BJ (cell line): ENCODE measurements around the gene ATAD3A. TPM values are rescaled to one million over a fixed set of nuclear protein-coding genes. Genes with fewer than 3 reads are reported as not detected.

Source experiments
- CTCF ChIA-PET: fragments of 350-600 bp; formaldehyde crosslinking; extraction: SDS; loops from one replicate; lab custom pipeline; 2021; ENCODE audit warnings: antibody characterized with exemption, inconsistent platforms; lab: Yijun Ruan, JAX
- POLR2A ChIA-PET: fragments of 300-600 bp; sonication (Branson Sonifier 250); formaldehyde crosslinking; extraction: SDS; loops from one replicate; lab custom pipeline; 2021; ENCODE audit warnings: antibody characterized with exemption; lab: Charles Lee
- DNase-seq: peaks from one replicate; pipeline ENCODE4 v3.0.0-alpha.2; 2011; ENCODE audit warnings: low read depth
- H3K27me3 ChIP-seq: 2 replicates; pipeline ENCODE4 v1.6.0; 2011; ENCODE audit warnings: low read length; ENCODE audit not compliant: control insufficient read depth, insufficient read depth
- H3K36me3 ChIP-seq: 2 replicates; pipeline ENCODE4 v1.5.1; 2011; ENCODE audit warnings: low read length; ENCODE audit not compliant: control insufficient read depth, insufficient read depth
- H3K4me3 ChIP-seq: 2 replicates; pipeline ENCODE4 v1.5.1; 2011; ENCODE audit warnings: low read depth, mild to moderate bottlenecking, control low read depth, low read length
- CTCF ChIP-seq: IDR thresholded peaks from 2 replicates; pipeline ENCODE4 v1.5.1; 2011; ENCODE audit warnings: low read depth, mild to moderate bottlenecking, control low read depth, inconsistent platforms, low read length, moderate library complexity; ENCODE audit not compliant: insufficient read depth
- polyA plus RNA-seq: library from polyadenylated mRNA; depleted of rRNA; stranded (reverse); fragments of >200 nt; gene quantifications from 2 replicates; pipeline ENCODE4 v1.2.3, GENCODE V29; 2011; rRNA removed

ATAD3A gene
- polyA plus RNA-seq, 1 experiment: 19.7 TPM

GRCh38 chr1:1583347-1584010, 71.5 kb downstream of the ATAD3A start:
- ChIA-PET POLR2A (no interaction called here), CTCF (interaction anchor here (0.7 kb wide), 1 partner anchor 14 kb away, joined by 3 read pairs; no protein-coding TSS in a partner anchor)
- no peaks in the 10 kb centered on the region for H3K36me3 ChIP-seq
- H3K4me3 ChIP-seq: no peak overlapping the region
- no peak for TF ChIP-seq CTCF
- peaks cover 3% of the 10 kb centered on the region; the same call in 1 of the 2 replicates for H3K27me3 ChIP-seq
- DNase-seq: no peak

Other genes with a start within 250 kb of the ATAD3A start
- 20.5 and 25.7 TPM in 2 replicates for gene UBE2J2, start 238.3 kb upstream of the ATAD3A start, polyA plus RNA-seq
- 1.1 and 1.9 TPM in 2 replicates for gene SCNN1D, start 231.7 kb upstream of the ATAD3A start, polyA plus RNA-seq
- 19.5 and 33.9 TPM in 2 replicates for gene ACAP3, start 204.2 kb upstream of the ATAD3A start, polyA plus RNA-seq
- 11.9 and 18.2 TPM in 2 replicates for gene PUSL1, start 203.6 kb upstream of the ATAD3A start, polyA plus RNA-seq
- 52.0 and 95.8 TPM in 2 replicates for gene INTS11, start 187.5 kb upstream of the ATAD3A start, polyA plus RNA-seq
- 11.1 and 14.2 TPM in 2 replicates for gene CPTP, start 187.4 kb upstream of the ATAD3A start, polyA plus RNA-seq
- gene TAS1R3, start 180.9 kb upstream of the ATAD3A start, polyA plus RNA-seq: 0.06 and 0.11 TPM in 2 replicates
- 16.2 and 23.6 TPM in 2 replicates for gene DVL1, start 162.7 kb upstream of the ATAD3A start, polyA plus RNA-seq
- 427 and 702 TPM in 2 replicates for gene MXRA8, start 153.6 kb upstream of the ATAD3A start, polyA plus RNA-seq
- gene AURKAIP1, start 137.0 kb upstream of the ATAD3A start, polyA plus RNA-seq: 73.2 and 97.8 TPM in 2 replicates
- gene CCNL2, start 112.8 kb upstream of the ATAD3A start, polyA plus RNA-seq: 142 and 175 TPM in 2 replicates
- 84.8 and 121 TPM in 2 replicates for gene MRPL20, start 104.9 kb upstream of the ATAD3A start, polyA plus RNA-seq
- 0.31 and 0.43 TPM in 2 replicates for gene ANKRD65, start 90.9 kb upstream of the ATAD3A start, polyA plus RNA-seq
- gene VWA1, start 76.5 kb upstream of the ATAD3A start, polyA plus RNA-seq: 1.7 and 2.0 TPM in 2 replicates
- gene ATAD3C, start 62.5 kb upstream of the ATAD3A start, polyA plus RNA-seq: 0.06 and 0.20 TPM in 2 replicates
- gene ATAD3B, start 40.4 kb upstream of the ATAD3A start, polyA plus RNA-seq: 9.5 and 12.5 TPM in 2 replicates
- 5.5 and 8.7 TPM in 2 replicates for gene TMEM240, start 28.5 kb downstream of the ATAD3A start, polyA plus RNA-seq
- gene SSU72, start 62.7 kb downstream of the ATAD3A start, polyA plus RNA-seq: 101 and 121 TPM in 2 replicates
- gene FNDC10, start 88.0 kb downstream of the ATAD3A start, polyA plus RNA-seq: 2.7 and 4.4 TPM in 2 replicates
- gene MIB2, start 103.3 kb downstream of the ATAD3A start, polyA plus RNA-seq: 14.8 and 23.1 TPM in 2 replicates
- gene MMP23B, start 120.0 kb downstream of the ATAD3A start, polyA plus RNA-seq: 3.1 and 5.7 TPM in 2 replicates
- 5.9 and 6.3 TPM in 2 replicates for gene CDK11B, start 146.8 kb downstream of the ATAD3A start, polyA plus RNA-seq
- gene SLC35E2B, start 180.6 kb downstream of the ATAD3A start, polyA plus RNA-seq: 11.8 and 15.8 TPM in 2 replicates
- 5.6 and 8.1 TPM in 2 replicates for gene CDK11A, start 212.2 kb downstream of the ATAD3A start, polyA plus RNA-seq